HG03457 (cell line): ENCODE results near the gene SNX24.
"Not testable (repeated sequence)": the region's sequence is repeated elsewhere in the genome, so short reads cannot be mapped to it uniquely, and the experiment has no call there.

Source experiments
- ATAC-seq: cut with Tn5 transposase; IDR thresholded peaks from one replicate; pipeline ENCODE4 v1.9.1; 2021; ENCODE audit warnings: moderate number of reproducible peaks; ENCODE audit not compliant: unreplicated experiment

SNX24 gene

GRCh38 chr5:122957457-122957856, 112.0 kb downstream of the SNX24 start:
- no peak for ATAC-seq

GRCh38 chr5:122959740-122960445, 114.5 kb downstream of the SNX24 start:
- no peak for ATAC-seq

DNA sequence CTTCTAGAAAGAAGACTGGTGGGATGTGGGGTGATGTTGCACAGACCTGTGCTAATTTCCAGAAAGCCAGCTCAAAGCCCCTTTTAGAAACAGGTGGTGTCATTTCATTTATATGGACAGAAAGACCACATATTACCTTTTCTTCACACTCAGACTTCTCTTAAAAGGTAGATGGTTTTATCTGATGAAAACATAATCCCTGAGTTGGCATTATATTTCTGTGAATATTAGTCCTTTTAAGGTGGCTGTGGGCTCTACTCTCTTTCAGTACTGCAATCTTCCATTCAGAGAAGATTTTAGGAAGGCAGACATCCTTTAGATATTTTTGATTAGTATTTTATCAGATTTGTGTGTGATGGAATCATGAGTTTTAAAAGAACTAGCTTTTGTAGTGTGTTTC, 117.9 kb downstream of the SNX24 start:
- ATAC-seq, result no peak

DNA sequence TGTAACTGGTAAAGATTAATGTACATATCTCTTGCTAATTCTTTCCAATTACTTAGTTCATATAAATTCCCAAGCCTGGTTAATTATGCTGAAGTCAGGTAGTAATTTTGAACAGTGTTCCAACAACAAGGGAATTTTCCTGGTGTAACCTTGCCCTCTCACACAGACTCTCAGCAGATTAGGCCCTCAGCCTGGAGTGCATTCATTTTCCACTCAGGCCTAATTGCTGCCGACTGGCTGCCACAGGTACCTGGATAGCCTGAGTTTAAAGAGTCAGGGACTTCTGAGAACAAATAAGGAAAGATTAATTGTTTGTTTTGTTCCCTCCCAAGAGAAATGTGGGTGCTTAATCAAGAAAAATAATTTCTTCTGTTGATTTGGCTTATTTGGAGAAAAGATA, 119.7 kb downstream of the SNX24 start:
- ATAC-seq, result no peak

DNA sequence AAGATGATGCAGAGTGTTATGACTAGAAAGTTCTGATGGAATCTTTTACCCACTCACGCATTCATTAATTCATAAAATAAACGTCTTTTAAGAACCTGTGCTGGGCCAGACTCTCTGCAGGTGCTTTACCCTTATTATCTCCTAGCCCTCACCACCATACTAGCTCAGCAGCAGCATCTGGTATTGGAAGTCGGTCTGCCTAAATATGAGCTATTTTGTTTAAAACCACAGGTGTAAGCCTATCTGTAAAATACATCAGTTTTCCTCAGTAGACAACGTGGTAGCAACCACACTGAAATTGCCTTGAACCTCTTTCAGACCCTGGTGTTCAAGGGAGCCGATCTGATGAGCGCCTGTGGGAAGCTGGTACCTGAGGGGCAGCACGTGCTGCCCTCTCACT, 121.7 kb downstream of the SNX24 start:
- ATAC-seq, result peak; percentile 24

DNA sequence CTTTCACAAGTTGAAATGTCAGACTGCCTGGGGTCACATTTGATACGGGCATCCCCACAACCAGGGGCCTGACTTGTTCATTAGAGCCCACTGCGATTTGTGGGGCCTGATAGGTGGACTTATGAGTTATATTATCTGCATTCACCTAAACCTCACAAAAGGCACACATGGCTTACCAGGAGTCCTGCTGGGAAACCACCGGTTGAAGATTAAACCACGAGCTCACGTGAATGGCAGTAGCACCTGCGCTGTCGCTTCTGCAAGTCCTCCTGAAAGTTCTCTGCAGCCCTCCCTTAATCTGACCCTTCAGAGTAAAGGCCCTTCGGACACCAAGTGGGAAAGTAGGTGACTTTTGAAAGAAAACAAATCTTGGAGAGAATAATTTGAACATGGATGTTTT, 122.2 kb downstream of the SNX24 start:
- peak; percentile 96 for ATAC-seq

DNA sequence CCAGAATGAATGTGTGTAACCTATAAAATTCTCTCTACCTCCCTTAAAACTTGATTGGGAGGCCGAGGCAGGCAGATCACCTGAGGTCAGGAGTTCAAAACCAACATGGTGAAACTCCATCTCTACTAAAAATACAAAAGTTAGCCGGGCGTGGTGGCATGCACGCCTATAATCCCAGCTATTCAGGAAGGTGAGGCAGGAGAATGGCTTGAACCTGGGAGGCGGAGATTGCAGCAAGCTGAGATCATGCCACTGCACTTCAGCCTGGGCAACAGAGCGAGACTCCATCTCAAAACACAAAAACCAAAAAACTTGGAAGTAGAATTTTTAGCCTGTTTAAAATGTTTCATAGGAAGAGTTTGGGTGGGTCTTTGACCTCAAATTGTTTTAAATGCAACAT, 122.6 kb downstream of the SNX24 start:
- not testable (repeated sequence) for ATAC-seq

GRCh38 chr5:122971333-122971732, 125.9 kb downstream of the SNX24 start:
- ATAC-seq, result no peak

GRCh38 chr5:122972877-122973276, 127.5 kb downstream of the SNX24 start:
- ATAC-seq, result no peak

- ATAC-seq, result not testable (repeated sequence)
These were observed 128.3 kb downstream of the SNX24 start for GRCh38 chr5:122973759-122974158.

- not testable (repeated sequence) for ATAC-seq
These were observed 128.8 kb downstream of the SNX24 start for GRCh38 chr5:122974251-122974650.

DNA sequence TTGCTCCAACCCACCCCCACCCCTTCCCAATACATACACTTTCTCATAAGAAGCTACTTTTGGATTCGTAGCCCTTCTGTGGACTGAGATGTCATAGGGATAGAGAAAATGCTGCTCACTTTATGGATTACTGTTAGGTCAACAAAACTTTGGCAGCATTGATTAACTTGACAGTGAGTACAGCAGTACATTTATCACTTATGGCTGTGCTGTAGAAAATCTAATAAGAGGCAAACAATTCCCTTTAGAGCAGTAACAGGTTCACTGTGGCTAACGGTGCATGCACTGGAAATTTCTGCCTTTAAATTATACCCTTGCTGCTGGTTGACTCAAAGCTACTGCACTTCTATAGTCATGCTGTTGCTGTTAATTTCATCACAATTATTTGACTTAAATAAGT, 131.9 kb downstream of the SNX24 start:
- no peak for ATAC-seq

GRCh38 chr5:122978068-122978467, 132.7 kb downstream of the SNX24 start:
- no peak for ATAC-seq

DNA sequence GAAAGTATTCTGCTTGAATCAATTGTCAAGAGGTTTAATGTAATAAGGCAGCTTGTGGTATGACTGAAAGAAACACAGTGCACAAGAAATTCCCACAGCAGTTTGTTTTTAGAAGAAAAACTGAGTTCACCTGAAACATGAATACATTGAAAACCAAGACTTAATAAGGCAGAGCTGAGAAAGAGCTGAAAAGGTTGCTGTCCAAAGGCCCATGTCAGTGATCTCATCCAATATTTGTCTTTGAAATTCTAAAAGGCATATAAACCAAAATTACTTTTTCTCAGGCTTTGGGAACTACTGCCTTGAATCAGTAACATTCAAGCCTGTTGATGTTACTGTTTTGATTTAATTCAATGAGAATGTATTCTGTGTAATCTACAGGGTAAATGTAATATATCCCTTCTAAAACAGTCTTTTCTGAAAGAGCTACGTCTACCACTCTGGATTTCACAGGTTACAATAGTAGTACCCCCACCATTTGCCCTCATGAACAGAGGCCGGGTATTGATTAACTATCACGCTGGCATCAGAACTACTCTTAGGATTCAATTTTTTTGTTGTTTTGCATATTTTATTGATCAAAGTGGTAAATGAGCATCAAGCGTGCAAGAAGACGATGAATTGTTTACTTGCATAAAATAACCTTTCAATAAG, 133.4 kb downstream of the SNX24 start:
- no peak for ATAC-seq

GRCh38 chr5:122981846-122982245, 136.4 kb downstream of the SNX24 start:
- ATAC-seq, result no peak

DNA sequence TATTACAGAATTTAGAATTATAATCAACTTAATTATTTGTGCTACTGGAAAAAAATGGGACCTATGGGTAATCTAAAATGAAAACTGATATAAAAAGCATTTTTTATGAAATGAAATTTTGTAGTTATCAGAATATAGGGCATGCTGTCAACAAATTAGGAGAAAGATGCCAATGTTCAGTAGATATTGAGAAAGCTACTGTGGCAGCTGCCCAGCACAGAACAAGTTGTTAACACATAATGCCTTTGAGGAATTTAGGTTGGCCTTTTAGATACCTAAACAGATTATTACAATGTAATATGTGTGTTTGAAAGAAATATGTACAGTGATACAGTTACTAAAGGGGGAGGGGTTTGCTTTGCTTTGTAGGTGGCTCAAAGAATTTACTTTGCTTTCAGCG, 137.0 kb downstream of the SNX24 start:
- ATAC-seq, result no peak

DNA sequence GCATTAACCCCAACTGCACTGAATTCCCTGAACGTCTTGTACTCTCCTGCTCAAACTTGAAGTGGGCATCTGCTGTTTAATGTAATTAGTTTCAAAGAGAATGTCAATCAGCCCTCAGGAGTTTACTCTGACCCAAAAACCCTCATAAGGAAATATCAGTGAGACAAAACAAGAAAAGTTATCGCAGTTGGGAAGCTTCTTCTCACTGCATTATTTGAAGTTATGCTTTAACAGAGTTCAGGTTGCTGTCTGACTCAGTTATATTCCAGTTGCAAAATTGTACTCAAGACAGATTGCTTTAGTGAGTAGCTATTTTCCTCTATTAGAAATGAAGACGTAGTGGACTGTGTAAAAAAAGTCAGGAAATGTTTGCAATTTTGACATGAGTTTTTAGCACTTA, 139.0 kb downstream of the SNX24 start:
- no peak for ATAC-seq

- no peak for ATAC-seq
These were observed 139.7 kb downstream of the SNX24 start for GRCh38 chr5:122985006-122985700.

DNA sequence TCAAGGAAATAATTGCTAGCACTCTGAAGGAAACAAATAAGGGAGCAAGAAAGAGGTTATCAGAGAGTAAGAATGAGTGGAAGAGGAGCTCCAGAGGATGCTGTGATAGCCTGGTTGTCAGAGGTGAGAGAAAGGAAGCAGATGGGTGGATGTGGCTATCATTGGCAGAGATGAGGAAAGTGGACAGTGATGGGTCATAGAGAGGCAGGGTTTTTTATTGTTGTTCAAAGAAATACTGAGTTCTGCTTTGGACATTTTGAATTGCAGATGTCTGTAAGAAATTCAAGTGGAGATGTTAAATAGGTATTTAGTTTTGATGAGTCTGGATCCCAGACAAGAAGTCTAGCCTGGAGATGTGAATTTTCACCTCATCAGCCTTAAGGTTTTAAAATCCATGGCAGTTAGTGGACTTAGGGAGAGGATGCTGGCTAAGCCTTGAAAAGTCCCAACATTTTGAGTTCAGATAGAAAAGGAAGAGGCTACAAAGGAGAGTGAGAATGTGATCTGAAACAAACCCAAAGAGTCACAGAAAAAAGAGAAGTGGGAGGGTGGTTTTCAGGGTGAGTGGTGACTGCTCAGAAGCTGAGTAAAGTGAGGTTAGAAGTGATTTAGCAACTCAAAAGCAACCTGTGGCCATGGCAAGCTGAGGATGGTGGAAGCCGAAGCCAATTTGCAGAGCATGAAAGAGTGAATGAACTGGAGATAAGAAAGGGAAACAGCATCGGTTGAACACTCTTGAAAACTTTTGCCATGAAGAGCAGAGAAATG, 140.7 kb downstream of the SNX24 start:
- peak; percentile 81 for ATAC-seq

- ATAC-seq, result no peak
These were observed 150.7 kb downstream of the SNX24 start for GRCh38 chr5:122996091-122996490.

GRCh38 chr5:122997294-122997693, 151.9 kb downstream of the SNX24 start:
- ATAC-seq, result no peak
